Measurements from ENCODE around the gene GPR39. TPM values are rescaled to one million over a fixed set of nuclear protein-coding genes. Genes with fewer than 3 reads are reported as not detected.

GPR39 gene
- total RNA-seq, 6 experiments from 2014 or later: 2.2 to 3.0 (median 2.5) TPM

- H3K27ac Mint-ChIP-seq: no peak overlapping the region; the same call in 1 of the 2 replicates
Measured at GRCh38 chr2:132417430-132418035, 928 bp downstream of the GPR39 start.

GRCh38 chr2:132419235-132419634, 2.6 kb downstream of the GPR39 start:
- H3K4me3 Mint-ChIP-seq: peak overlapping the region; percentile 85
- H3K36me3 Mint-ChIP-seq (ENCODE audit: low read depth): peaks cover 4% of the 10 kb centered on the region; the same call in 1 of the 2 replicates
- H3K9me3 Mint-ChIP-seq: no peaks in the 10 kb centered on the region
- DNase-seq: no peak
- no peak overlapping the region for H3K27ac Mint-ChIP-seq
- TF ChIP-seq, protein P1, sequence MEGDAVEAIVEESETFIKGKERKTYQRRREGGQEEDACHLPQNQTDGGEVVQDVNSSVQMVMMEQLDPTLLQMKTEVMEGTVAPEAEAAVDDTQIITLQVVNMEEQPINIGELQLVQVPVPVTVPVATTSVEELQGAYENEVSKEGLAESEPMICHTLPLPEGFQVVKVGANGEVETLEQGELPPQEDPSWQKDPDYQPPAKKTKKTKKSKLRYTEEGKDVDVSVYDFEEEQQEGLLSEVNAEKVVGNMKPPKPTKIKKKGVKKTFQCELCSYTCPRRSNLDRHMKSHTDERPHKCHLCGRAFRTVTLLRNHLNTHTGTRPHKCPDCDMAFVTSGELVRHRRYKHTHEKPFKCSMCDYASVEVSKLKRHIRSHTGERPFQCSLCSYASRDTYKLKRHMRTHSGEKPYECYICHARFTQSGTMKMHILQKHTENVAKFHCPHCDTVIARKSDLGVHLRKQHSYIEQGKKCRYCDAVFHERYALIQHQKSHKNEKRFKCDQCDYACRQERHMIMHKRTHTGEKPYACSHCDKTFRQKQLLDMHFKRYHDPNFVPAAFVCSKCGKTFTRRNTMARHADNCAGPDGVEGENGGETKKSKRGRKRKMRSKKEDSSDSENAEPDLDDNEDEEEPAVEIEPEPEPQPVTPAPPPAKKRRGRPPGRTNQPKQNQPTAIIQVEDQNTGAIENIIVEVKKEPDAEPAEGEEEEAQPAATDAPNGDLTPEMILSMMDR (IDR thresholded peaks at IDR 0.05): no peak
- peaks cover 3% of the 10 kb centered on the region; the same call in 1 of the 2 replicates for H3K27me3 Mint-ChIP-seq (ENCODE audit: insufficient read depth)
- peaks cover 86% of the 10 kb centered on the region for H3K4me1 Mint-ChIP-seq (ENCODE audit: low read depth)

More at GRCh38 chr2:132417430-132418035, 928 bp downstream of the GPR39 start:
- H3K9me3 Mint-ChIP-seq: no peaks in the 10 kb centered on the region
- DNase-seq: no peak
- H3K27me3 Mint-ChIP-seq (ENCODE audit: insufficient read depth): no peaks in the 10 kb centered on the region
- TF ChIP-seq, protein P1 (IDR thresholded peaks at IDR 0.05): no peak
- H3K4me3 Mint-ChIP-seq: peak overlapping the region; percentile 59
- peaks cover 76% of the 10 kb centered on the region for H3K4me1 Mint-ChIP-seq (ENCODE audit: low read depth)
- H3K36me3 Mint-ChIP-seq (ENCODE audit: low read depth): peaks cover 4% of the 10 kb centered on the region; the same call in 1 of the 2 replicates

GRCh38 chr2:132419941-132420340, 3.3 kb downstream of the GPR39 start:
- TF ChIP-seq, protein P1 (IDR thresholded peaks at IDR 0.05): no peak
- DNase-seq: no peak
- Mint-ChIP-seq H3K27ac (no peak overlapping the region; the same call in 1 of the 2 replicates), H3K4me3 (peak overlapping the region; percentile 85), H3K4me1 (ENCODE audit: low read depth) (peaks cover 89% of the 10 kb centered on the region), H3K9me3 (no peaks in the 10 kb centered on the region), H3K36me3 (ENCODE audit: low read depth) (peaks cover 4% of the 10 kb centered on the region; the same call in 1 of the 2 replicates), H3K27me3 (ENCODE audit: insufficient read depth) (peaks cover 3% of the 10 kb centered on the region; the same call in 1 of the 2 replicates)

GRCh38 chr2:132420816-132421805, 4.5 kb downstream of the GPR39 start:
- TF ChIP-seq, protein P1 (IDR thresholded peaks at IDR 0.05): peak; percentile 64
- peak overlapping the region; percentile 54 for H3K27ac Mint-ChIP-seq
- H3K4me3 Mint-ChIP-seq: peak overlapping the region; percentile 85
- DNase-seq: peak; percentile 8
- H3K27me3 Mint-ChIP-seq (ENCODE audit: insufficient read depth): peaks cover 3% of the 10 kb centered on the region; the same call in 1 of the 2 replicates
- H3K9me3 Mint-ChIP-seq: no peaks in the 10 kb centered on the region
- H3K4me1 Mint-ChIP-seq (ENCODE audit: low read depth): peaks cover 81% of the 10 kb centered on the region
- peaks cover 4% of the 10 kb centered on the region; the same call in 1 of the 2 replicates for H3K36me3 Mint-ChIP-seq (ENCODE audit: low read depth)

GRCh38 chr2:132422736-132423135, 6.1 kb downstream of the GPR39 start:
- Mint-ChIP-seq H3K4me1 (ENCODE audit: low read depth) (peaks cover 67% of the 10 kb centered on the region), H3K27ac (no peak overlapping the region)
- TF ChIP-seq, protein P1 (IDR thresholded peaks at IDR 0.05): no peak

More at GRCh38 chr2:132422736-132423135, 6.1 kb downstream of the GPR39 start:
- Mint-ChIP-seq H3K4me3 (no peak overlapping the region), H3K36me3 (ENCODE audit: low read depth) (peaks cover 3% of the 10 kb centered on the region; the same call in 1 of the 2 replicates), H3K9me3 (no peaks in the 10 kb centered on the region), H3K27me3 (ENCODE audit: insufficient read depth) (peaks cover 3% of the 10 kb centered on the region; the same call in 1 of the 2 replicates)
- DNase-seq: no peak

Data from HFFc6 (cell line).